HFF-Myc (cell line): ENCODE results near the gene RALY.

Experiments used
- DNase-seq: peaks from one replicate; pipeline ENCODE4 v3.0.0-alpha.2; 2011; ENCODE audit warnings: low read depth; ENCODE audit errors: extremely low read depth
- H3K4me3 ChIP-seq: replicated peaks from 2 replicates; pipeline ENCODE4 v1.5.1; 2011; ENCODE audit warnings: low read depth, mild to moderate bottlenecking, control low read depth, low read length
- TF ChIP-seq, protein P1 (sequence below): IDR thresholded peaks from 2 replicates; pipeline ENCODE4 v1.5.1; 2012; ENCODE audit warnings: mild to moderate bottlenecking, low read depth, low read length, control low read depth; ENCODE audit errors: missing control alignments

The RALY gene

DNA sequence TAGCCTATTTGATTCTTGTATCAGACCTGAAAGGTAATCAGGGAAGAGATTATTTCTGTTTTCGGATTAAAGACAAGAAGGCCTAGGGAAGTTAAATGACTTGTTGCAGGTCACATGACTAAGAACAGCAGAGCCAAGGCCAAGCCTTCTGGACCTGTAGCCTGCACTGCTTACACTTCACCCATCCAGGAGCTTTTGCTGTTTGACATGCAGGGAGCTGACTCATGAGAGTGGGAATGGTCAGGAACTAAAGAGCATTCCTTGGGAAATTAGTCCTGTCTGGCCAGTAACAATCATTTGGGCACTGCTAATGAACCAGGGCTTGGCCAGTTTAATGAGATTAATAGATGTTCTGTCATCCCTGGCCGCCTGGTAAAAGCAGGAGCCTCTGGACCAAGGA lies 71.5 kb downstream of the RALY start:
- DNase-seq: peak; percentile 55
- TF ChIP-seq, protein P1, sequence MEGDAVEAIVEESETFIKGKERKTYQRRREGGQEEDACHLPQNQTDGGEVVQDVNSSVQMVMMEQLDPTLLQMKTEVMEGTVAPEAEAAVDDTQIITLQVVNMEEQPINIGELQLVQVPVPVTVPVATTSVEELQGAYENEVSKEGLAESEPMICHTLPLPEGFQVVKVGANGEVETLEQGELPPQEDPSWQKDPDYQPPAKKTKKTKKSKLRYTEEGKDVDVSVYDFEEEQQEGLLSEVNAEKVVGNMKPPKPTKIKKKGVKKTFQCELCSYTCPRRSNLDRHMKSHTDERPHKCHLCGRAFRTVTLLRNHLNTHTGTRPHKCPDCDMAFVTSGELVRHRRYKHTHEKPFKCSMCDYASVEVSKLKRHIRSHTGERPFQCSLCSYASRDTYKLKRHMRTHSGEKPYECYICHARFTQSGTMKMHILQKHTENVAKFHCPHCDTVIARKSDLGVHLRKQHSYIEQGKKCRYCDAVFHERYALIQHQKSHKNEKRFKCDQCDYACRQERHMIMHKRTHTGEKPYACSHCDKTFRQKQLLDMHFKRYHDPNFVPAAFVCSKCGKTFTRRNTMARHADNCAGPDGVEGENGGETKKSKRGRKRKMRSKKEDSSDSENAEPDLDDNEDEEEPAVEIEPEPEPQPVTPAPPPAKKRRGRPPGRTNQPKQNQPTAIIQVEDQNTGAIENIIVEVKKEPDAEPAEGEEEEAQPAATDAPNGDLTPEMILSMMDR: no peak
- H3K4me3 ChIP-seq: no peak overlapping the region

DNA sequence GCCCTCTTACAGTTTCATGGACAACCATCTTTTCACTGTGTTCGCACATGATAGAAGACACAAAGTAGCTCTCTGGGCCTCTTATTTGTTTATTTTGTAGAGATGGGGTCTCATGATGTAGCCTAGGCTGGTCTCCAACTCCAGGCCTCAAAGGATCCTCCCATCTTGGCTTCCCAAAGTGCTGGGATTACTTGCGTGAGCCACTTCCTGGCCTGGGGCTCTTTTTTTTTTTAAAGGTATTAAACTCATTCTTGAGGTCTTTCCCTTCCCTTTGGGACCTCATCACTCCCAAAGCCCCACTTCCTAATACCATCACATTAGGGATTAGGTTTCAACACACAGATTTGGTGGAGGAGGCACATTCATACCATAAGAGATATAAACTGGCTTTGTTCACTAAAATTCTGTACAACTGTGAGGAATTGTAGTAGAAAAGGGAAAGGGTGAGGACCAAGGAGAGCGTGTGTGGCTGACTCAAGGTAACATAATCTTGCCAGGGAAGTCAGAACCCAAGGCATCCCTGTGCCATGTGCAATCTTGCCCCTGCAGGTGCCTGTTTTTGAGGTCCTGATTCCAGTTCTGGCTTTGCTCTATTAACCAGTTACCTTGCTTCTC lies 72.9 kb downstream of the RALY start:
- no peak overlapping the region for H3K4me3 ChIP-seq
- TF ChIP-seq, protein P1: no peak
- peak; percentile 56 for DNase-seq

DNA sequence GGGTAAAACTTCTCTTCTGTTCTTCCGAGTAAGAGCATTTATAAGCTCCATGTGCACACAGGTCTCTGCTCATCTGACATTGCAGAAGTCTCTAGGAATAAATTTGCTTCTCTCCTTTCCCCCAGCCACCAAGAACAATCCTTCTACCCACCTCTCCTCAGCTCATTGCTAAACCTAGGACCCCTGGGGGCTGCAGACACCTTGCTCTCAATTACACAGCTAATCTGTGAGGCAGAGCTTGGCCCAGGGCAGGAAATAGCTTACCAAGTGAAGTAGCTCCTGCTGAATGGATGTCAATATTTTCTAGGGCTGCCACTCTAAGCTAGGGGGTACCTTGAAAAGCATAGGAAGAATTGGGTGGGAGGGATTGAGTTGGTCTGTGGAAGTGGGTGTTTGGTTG lies 74.3 kb downstream of the RALY start:
- TF ChIP-seq, protein P1: no peak
- H3K4me3 ChIP-seq: no peak overlapping the region
- DNase-seq: no peak

DNA sequence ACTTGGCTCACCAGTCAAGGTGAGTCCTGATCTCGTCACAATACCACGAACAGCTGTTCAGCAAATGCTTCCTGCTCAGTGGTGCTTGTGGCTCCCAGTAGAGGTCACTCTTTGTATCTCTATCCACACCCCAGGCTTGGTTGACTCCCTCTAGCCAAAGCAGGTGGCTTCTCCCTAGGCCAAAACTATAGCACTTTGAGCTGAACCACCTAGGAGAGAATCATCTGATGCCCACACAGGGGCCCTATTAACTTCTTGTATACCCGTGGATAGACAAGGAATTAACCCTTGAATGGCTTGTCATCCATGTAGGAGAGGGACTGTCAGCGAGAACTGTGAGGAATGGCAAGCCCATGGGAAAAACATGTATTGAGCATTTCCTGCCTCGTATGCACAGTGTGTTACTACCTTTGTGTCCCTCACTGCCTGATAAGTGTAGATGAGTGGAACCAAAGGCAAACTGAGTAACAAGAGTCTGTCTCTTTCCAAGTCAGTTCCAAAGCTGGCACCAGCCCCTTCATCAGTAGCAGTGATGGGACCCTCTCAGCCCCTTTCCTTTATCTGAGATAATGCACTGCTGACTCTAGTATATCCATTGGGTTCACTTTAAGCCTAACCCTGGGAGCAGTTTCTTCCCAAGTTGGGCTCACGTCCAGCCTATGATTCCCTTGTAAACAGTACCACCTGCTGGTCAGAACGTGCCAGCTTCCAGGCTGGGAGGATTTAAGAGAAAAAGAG lies 75.8 kb downstream of the RALY start:
- TF ChIP-seq, protein P1: peak; percentile 89
- DNase-seq: peak; percentile 63
- no peak overlapping the region for H3K4me3 ChIP-seq

DNA sequence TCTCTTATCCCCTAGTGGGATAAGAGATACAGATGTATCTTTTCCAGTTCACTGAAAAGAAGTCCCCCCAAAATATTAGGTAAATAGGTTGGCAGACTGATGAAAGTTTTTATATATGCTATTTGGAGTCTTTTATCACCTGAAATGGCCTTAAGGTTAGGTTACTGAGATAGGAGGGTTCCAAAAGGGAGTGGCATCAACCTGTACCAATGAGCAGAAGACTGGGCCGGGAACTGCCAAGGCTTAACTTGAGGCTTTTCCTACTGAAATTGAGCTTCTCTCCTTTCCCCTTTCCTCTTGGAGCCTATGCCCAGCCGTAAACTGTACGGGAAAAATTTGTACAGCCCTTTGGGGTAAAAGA lies 76.3 kb downstream of the RALY start:
- DNase-seq: no peak
- no peak overlapping the region for H3K4me3 ChIP-seq
- TF ChIP-seq, protein P1: no peak

DNA sequence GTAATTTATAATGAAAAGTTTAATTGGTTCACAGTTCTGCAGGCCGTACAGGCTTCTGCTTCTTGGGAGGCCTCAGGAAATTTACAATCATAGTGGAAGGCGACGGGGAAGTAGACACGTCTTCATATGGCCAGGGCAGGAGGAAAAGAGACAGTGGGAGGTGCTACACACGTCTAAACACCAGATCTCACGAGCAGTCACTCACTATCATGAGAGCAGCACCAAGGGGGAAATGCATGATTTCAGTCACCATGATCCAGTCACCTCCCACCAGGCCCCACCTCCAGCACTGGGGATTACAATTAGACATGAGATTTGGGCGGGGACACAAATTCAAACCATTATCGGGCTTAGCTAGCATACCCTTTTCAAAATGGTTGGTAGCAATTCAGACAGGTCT lies 77.1 kb downstream of the RALY start:
- TF ChIP-seq, protein P1: no peak
- DNase-seq: no peak
- H3K4me3 ChIP-seq: no peak overlapping the region
